H9 (cell line): ENCODE results near the gene ZNF488. TPM values are rescaled to one million over a fixed set of nuclear protein-coding genes. Genes with fewer than 3 reads are reported as not detected.

Source experiments
- DNase-seq: peaks from one replicate; pipeline ENCODE4 v3.0.0-alpha.2; 2017
- H2AFZ ChIP-seq: one replicate; pipeline ENCODE4 v1.6.1; 2013; ENCODE audit warnings: mild to moderate bottlenecking, low read length, control low read depth, moderate library complexity
- H2AK5ac ChIP-seq: 2 replicates; pipeline ENCODE4 v1.6.1; 2013; ENCODE audit warnings: low read length, control low read depth, mixed read lengths; ENCODE audit not compliant: insufficient read length
- H2BK120ac ChIP-seq: one replicate; pipeline ENCODE4 v1.6.1; 2013; ENCODE audit warnings: low read depth, mild to moderate bottlenecking, low read length, control low read depth, inconsistent platforms; ENCODE audit not compliant: poor library complexity, severe bottlenecking
- H2BK12ac ChIP-seq: 2 replicates; pipeline ENCODE4 v1.6.1; 2013; ENCODE audit warnings: low read length, control low read depth, mixed read lengths, low read depth; ENCODE audit not compliant: insufficient read length
- H2BK15ac ChIP-seq: 2 replicates; pipeline ENCODE4 v1.6.1; 2013; ENCODE audit warnings: low read depth, low read length, control low read depth
- H2BK20ac ChIP-seq: one replicate; pipeline ENCODE4 v1.6.1; 2013; ENCODE audit warnings: low read depth, mild to moderate bottlenecking, low read length, control low read depth, inconsistent platforms; ENCODE audit not compliant: poor library complexity, severe bottlenecking
- H2BK5ac ChIP-seq: 2 replicates; pipeline ENCODE4 v1.6.1; 2013; ENCODE audit warnings: low read length, control low read depth, mixed read lengths; ENCODE audit not compliant: insufficient read length
- H3K14ac ChIP-seq: 2 replicates; pipeline ENCODE4 v1.6.1; 2013; ENCODE audit warnings: low read length, control low read depth; ENCODE audit not compliant: insufficient read depth
- H3K18ac ChIP-seq: 2 replicates; pipeline ENCODE4 v1.6.1; 2013; ENCODE audit warnings: low read depth, mild to moderate bottlenecking, mixed read lengths, low read length, control low read depth; ENCODE audit not compliant: insufficient read length
- H3K23ac ChIP-seq: 2 replicates; pipeline ENCODE4 v1.6.1; 2013; ENCODE audit warnings: low read length, control low read depth, mixed read lengths, low read depth; ENCODE audit not compliant: insufficient read length
- H3K23me2 ChIP-seq: 2 replicates; pipeline ENCODE4 v1.6.1; 2013; ENCODE audit warnings: low read depth, mild to moderate bottlenecking, mixed read lengths, low read length, control low read depth; ENCODE audit not compliant: insufficient read length, poor library complexity, severe bottlenecking
- H3K27ac ChIP-seq: 2 replicates; pipeline ENCODE4 v1.5.1; 2013; ENCODE audit warnings: low read length, control low read depth, mixed read lengths, low read depth; ENCODE audit not compliant: insufficient read length
- H3K27me3 ChIP-seq: 2 replicates; pipeline ENCODE4 v1.6.1; 2013; ENCODE audit warnings: low read length, control low read depth, inconsistent platforms; ENCODE audit not compliant: insufficient read depth
- H3K4ac ChIP-seq: 2 replicates; pipeline ENCODE4 v1.6.1; 2013; ENCODE audit warnings: low read depth, mild to moderate bottlenecking, control low read depth, inconsistent platforms, low read length, moderate library complexity
- H3K4me1 ChIP-seq: 2 replicates; pipeline ENCODE4 v1.6.1; 2013; ENCODE audit warnings: low read length, control low read depth, inconsistent platforms; ENCODE audit not compliant: insufficient read depth
- H3K4me2 ChIP-seq: 2 replicates; pipeline ENCODE4 v1.6.1; 2013; ENCODE audit warnings: low read length, control low read depth, mixed read lengths; ENCODE audit not compliant: insufficient read length, insufficient read depth
- H3K56ac ChIP-seq: 2 replicates; pipeline ENCODE4 v1.6.1; 2013; ENCODE audit warnings: low read depth, mild to moderate bottlenecking, mixed read lengths, low read length, control low read depth; ENCODE audit not compliant: insufficient read length
- H3K79me1 ChIP-seq: 2 replicates; pipeline ENCODE4 v1.6.1; 2013; ENCODE audit warnings: low read depth, mild to moderate bottlenecking, moderate library complexity, low read length, control low read depth, inconsistent platforms; ENCODE audit not compliant: insufficient read depth, poor library complexity, severe bottlenecking
- H3K79me2 ChIP-seq: 2 replicates; pipeline ENCODE4 v1.6.1; 2013; ENCODE audit warnings: low read length, control low read depth, inconsistent platforms; ENCODE audit not compliant: insufficient read depth
- H3K9ac ChIP-seq: 2 replicates; pipeline ENCODE4 v1.6.1; 2013; ENCODE audit warnings: low read length, control low read depth, mixed read lengths; ENCODE audit not compliant: insufficient read length; ENCODE audit errors: extremely low read depth
- H3K9me3 ChIP-seq: one replicate; pipeline ENCODE4 v1.6.1; 2013; ENCODE audit warnings: low read depth, low read length, inconsistent platforms; ENCODE audit not compliant: control insufficient read depth
- H3T11ph ChIP-seq: one replicate; pipeline ENCODE4 v1.6.1; 2013; ENCODE audit warnings: mild to moderate bottlenecking, low read length, control low read depth, inconsistent platforms
- H4K20me1 ChIP-seq: one replicate; pipeline ENCODE4 v1.6.1; 2013; ENCODE audit not compliant: control insufficient read depth, insufficient read length, insufficient read depth
- H4K5ac ChIP-seq: 2 replicates; pipeline ENCODE4 v1.6.1; 2013; ENCODE audit warnings: low read depth, mild to moderate bottlenecking, mixed read lengths, low read length, control low read depth; ENCODE audit not compliant: insufficient read length
- H4K8ac ChIP-seq: replicated peaks from 2 replicates; pipeline ENCODE4 v1.6.1; 2013; ENCODE audit warnings: low read length, control low read depth, mixed read lengths, low read depth; ENCODE audit not compliant: insufficient read length
- H4K91ac ChIP-seq: 2 replicates; pipeline ENCODE4 v1.6.1; 2013; ENCODE audit warnings: low read depth, mild to moderate bottlenecking, moderate library complexity, mixed read lengths, low read length, control low read depth; ENCODE audit not compliant: insufficient read length
- H3K27ac Mint-ChIP-seq, 3 experiments: 2 replicates in 2 of 3; 3 replicates in 1 of 3; pipeline ENCODE4 v1.8.0; 2020 to 2021; ENCODE audit warnings: mixed read lengths in 3 of 3, mild to moderate bottlenecking in 1 of 3, moderate library complexity in 1 of 3
- H3K27me3 Mint-ChIP-seq: 2 replicates; pipeline ENCODE4 v1.8.0; 2021; ENCODE audit warnings: low read depth, mild to moderate bottlenecking, moderate library complexity, mixed read lengths
- H3K36me3 Mint-ChIP-seq, 3 experiments: 2 replicates in 2 of 3; 3 replicates in 1 of 3; pipeline ENCODE4 v1.8.0; 2020 to 2021; ENCODE audit warnings: low read depth in 3 of 3, mixed read lengths in 3 of 3; ENCODE audit not compliant: insufficient read depth in 1 of 3
- H3K4me1 Mint-ChIP-seq, 2 experiments: 2 replicates each; pipeline ENCODE4 v1.8.0; 2020; ENCODE audit warnings: mixed read lengths in 2 of 2
- H3K4me3 Mint-ChIP-seq, 2 experiments: 2 replicates in 1 of 2; 3 replicates in 1 of 2; pipeline ENCODE4 v1.8.0; 2020 to 2021; ENCODE audit warnings: mild to moderate bottlenecking in 2 of 2, mixed read lengths in 2 of 2, moderate library complexity in 1 of 2
- H3K9me3 Mint-ChIP-seq, 2 experiments: 2 replicates in 1 of 2; 3 replicates in 1 of 2; pipeline ENCODE4 v1.8.0; 2020; ENCODE audit warnings: mild to moderate bottlenecking in 2 of 2, mixed read lengths in 2 of 2, moderate library complexity in 1 of 2
- WGBS: extraction: QIAGEN DNeasy Blood & Tissue Kit; methylation state at CpG from one replicate; pipeline ENCODE4 v1.1.7; 2013; ENCODE audit warnings: missing lambda C conversion rate, low lambda C conversion rate, mixed read lengths; ENCODE audit not compliant: insufficient read length; ENCODE audit errors: extremely low coverage; 5-methylcytosine and 5-hydroxymethylcytosine counted together
- total RNA-seq: library from RNA; stranded (reverse); gene quantifications from 2 replicates; pipeline ENCODE4 v1.2.1, GENCODE V29; 2021
- TF ChIP-seq, protein P1 (sequence below): fragments of 200-600 bp; sonication (generic); conservative IDR thresholded peaks from 3 replicates; pipeline ENCODE4 v1.8.0; 2021; ENCODE audit warnings: antibody characterized with exemption, mild to moderate bottlenecking

ZNF488 gene
- total RNA-seq, 1 experiment from 2014 or later, result 2.9 TPM

DNA sequence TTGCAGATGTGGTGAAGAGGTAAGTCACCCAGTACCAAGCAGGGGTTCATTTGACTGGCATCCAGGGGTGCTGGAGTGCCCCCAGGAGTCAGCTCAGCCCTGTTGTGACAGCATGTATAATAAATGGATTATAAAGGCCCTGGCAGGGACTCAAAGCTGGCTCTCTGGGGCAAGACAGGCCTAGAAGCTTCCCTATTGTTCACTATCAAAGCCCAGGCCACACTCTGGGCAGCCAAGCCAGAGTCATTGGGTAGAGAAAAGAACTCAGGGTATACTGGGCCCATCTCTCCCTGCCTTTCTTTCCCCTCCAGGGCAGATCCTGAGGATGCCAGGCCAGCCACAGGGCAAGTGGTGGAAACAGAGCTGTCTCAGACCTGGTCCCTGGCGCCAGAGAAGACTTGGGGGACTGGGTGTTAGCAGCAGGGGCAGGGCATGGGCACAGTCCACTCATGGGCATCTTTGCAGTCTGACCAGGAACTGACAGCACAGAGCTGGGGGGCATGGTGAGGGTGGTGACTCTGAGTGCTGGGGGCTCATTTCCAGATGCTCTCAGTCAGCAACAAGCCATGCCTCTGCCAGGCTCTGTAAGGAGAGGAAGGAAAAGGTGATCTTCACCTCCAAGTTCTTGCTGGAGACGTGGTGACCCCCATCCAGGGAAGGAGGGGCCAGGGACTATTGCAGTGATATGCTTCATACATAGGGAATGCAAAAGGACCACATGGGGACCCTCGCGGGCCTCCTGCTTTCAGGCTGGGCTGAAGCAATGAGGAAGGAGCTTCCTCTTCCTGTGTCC lies 24.3 kb downstream of the ZNF488 start:
- H3K79me1 ChIP-seq, result no peaks in the 10 kb centered on the region
- no peak overlapping the region for H2BK12ac ChIP-seq
- H2BK15ac ChIP-seq, result no peak overlapping the region
- no peaks in the 10 kb centered on the region for H3K27me3 Mint-ChIP-seq
- H3K9ac ChIP-seq, result no peak overlapping the region
- H3K27ac ChIP-seq, result no peak overlapping the region
- H3K27me3 ChIP-seq, result no peaks in the 10 kb centered on the region
- H2BK20ac ChIP-seq, result no peak overlapping the region
- no peaks in the 10 kb centered on the region for H3K79me2 ChIP-seq
- no peak overlapping the region for H4K91ac ChIP-seq
- H3K9me3 ChIP-seq, result no peaks in the 10 kb centered on the region
- no peaks in the 10 kb centered on the region for H3K23me2 ChIP-seq
- H3K4me1 ChIP-seq, result no peaks in the 10 kb centered on the region
- H3T11ph ChIP-seq, result no peak overlapping the region
- no peak overlapping the region for H4K5ac ChIP-seq
- H4K8ac ChIP-seq, result no peak overlapping the region
- no peak overlapping the region for H3K4me2 ChIP-seq
- WGBS, result no CpG with 5 or more reads among the region's 4 CpGs
- no peak overlapping the region; the same call in 1 of the 2 replicates for H3K14ac ChIP-seq
- H2BK5ac ChIP-seq, result no peak overlapping the region
- H2AFZ ChIP-seq, result no peak overlapping the region
- H3K36me3 Mint-ChIP-seq, result no peaks in the 10 kb centered on the region
- TF ChIP-seq, protein P1, sequence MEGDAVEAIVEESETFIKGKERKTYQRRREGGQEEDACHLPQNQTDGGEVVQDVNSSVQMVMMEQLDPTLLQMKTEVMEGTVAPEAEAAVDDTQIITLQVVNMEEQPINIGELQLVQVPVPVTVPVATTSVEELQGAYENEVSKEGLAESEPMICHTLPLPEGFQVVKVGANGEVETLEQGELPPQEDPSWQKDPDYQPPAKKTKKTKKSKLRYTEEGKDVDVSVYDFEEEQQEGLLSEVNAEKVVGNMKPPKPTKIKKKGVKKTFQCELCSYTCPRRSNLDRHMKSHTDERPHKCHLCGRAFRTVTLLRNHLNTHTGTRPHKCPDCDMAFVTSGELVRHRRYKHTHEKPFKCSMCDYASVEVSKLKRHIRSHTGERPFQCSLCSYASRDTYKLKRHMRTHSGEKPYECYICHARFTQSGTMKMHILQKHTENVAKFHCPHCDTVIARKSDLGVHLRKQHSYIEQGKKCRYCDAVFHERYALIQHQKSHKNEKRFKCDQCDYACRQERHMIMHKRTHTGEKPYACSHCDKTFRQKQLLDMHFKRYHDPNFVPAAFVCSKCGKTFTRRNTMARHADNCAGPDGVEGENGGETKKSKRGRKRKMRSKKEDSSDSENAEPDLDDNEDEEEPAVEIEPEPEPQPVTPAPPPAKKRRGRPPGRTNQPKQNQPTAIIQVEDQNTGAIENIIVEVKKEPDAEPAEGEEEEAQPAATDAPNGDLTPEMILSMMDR, result no peak
- no peak overlapping the region for H3K18ac ChIP-seq
- no peak overlapping the region for H3K4me3 Mint-ChIP-seq
- no peaks in the 10 kb centered on the region for H3K9me3 Mint-ChIP-seq
- DNase-seq, result no peak
- H3K27ac Mint-ChIP-seq, result no peak overlapping the region; a peak in 1 of 7 replicates
- H3K56ac ChIP-seq, result no peak overlapping the region
- H3K23ac ChIP-seq, result no peak overlapping the region
- no peak overlapping the region for H2AK5ac ChIP-seq
- no peak overlapping the region for H3K4ac ChIP-seq
- peaks cover 15 to 18% of the 10 kb centered on the region in 2 experiments for H3K4me1 Mint-ChIP-seq
- H2BK120ac ChIP-seq, result no peak overlapping the region
- H4K20me1 ChIP-seq, result no peaks in the 10 kb centered on the region
